ENCODE results near the gene ESR2.

Gene ESR2

DNA sequence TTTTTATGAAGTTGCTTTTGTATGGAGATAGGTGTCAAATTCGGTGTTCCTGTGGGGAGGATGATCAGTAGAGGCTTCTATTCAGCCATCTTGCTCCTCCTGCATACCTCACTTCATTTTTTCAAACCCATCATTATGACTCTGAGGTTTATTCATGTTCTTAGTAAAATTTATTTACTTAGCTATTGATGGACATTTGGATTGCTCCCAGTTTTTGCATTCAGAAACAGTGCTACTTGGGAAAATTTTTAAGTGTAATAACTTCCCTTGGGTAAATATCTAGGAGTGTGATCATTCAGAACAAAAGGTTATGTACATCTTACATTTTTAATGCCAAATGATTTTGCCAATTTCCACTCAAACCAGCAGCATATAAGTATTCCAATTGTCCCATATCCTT lies 233.1 kb downstream of the ESR2 start:
- TF ChIP-seq, protein P1, sequence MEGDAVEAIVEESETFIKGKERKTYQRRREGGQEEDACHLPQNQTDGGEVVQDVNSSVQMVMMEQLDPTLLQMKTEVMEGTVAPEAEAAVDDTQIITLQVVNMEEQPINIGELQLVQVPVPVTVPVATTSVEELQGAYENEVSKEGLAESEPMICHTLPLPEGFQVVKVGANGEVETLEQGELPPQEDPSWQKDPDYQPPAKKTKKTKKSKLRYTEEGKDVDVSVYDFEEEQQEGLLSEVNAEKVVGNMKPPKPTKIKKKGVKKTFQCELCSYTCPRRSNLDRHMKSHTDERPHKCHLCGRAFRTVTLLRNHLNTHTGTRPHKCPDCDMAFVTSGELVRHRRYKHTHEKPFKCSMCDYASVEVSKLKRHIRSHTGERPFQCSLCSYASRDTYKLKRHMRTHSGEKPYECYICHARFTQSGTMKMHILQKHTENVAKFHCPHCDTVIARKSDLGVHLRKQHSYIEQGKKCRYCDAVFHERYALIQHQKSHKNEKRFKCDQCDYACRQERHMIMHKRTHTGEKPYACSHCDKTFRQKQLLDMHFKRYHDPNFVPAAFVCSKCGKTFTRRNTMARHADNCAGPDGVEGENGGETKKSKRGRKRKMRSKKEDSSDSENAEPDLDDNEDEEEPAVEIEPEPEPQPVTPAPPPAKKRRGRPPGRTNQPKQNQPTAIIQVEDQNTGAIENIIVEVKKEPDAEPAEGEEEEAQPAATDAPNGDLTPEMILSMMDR (IDR thresholded peaks at IDR 0.05; ENCODE audit: low read depth, low read length, missing control alignments) = no peak
- H3K27ac ChIP-seq = no peak overlapping the region
- no peaks in the 10 kb centered on the region for H3K27me3 ChIP-seq (replicated peaks)
- no peak overlapping the region for H3K4me3 ChIP-seq (ENCODE audit: low read depth, low read length)
- no peaks in the 10 kb centered on the region for H3K36me3 ChIP-seq (replicated peaks)
- in situ Hi-C loops (cut with HindIII; ENCODE audit: low pct_ligation_motif_present, low sequenced_read_pairs) = no loop called here
- DNase-seq = no peak

DNA sequence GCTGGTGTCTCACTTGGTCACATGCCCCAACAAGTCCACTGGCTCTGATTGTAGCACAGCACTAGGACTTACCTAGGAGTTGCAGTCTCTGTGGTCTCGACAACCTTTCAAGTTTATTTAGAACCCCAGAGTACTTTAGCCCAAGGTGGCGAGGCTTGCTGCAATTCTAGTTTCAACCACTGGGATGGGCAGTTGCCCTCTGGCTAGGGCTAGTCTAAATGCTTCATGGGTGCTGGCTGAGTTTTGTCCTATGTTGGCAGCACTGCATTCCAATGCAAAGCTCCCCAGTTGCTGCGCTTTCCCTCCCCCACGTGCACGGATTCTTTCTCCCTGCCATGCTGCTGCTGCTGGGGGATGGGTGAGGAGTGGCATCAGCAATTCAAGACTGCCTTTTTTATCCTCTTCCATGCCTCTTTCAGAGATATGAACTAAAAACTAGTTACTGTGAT lies 233.5 kb downstream of the ESR2 start:
- Histone ChIP-seq H3K4me3 (ENCODE audit: low read depth, low read length) (no peak overlapping the region), H3K27me3 (replicated peaks) (no peaks in the 10 kb centered on the region), H3K36me3 (replicated peaks) (no peaks in the 10 kb centered on the region), H3K27ac (no peak overlapping the region)
- in situ Hi-C loops (cut with HindIII; ENCODE audit: low pct_ligation_motif_present, low sequenced_read_pairs) = no loop called here
- TF ChIP-seq, protein P1 (IDR thresholded peaks at IDR 0.05; ENCODE audit: low read depth, low read length, missing control alignments) = peak; percentile 78
- DNase-seq = peak; percentile 9

DNA sequence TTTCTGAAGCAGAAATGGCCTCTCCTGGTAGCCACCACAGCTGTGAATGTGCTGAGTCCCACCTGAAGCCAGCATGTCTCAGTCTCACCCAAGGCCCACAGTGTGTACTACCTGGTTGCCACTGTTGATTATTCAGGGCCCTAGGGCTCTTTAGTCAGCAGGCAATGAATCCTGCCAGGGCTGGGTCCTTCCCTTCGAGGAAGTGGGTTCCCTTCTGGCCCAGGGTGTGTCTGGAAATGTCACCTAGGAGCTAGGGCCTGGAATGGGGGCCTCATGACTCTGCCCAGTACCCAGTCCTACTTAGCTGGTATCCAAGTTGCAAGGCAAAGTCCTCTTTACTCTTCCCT lies 234.0 kb downstream of the ESR2 start:
- H3K27ac ChIP-seq = no peak overlapping the region
- H3K4me3 ChIP-seq (ENCODE audit: low read depth, low read length) = no peak overlapping the region
- no peaks in the 10 kb centered on the region for H3K36me3 ChIP-seq (replicated peaks)
- TF ChIP-seq, protein P1 (IDR thresholded peaks at IDR 0.05; ENCODE audit: low read depth, low read length, missing control alignments) = no peak
- in situ Hi-C loops (cut with HindIII; ENCODE audit: low pct_ligation_motif_present, low sequenced_read_pairs) = no loop called here
- H3K27me3 ChIP-seq (replicated peaks) = no peaks in the 10 kb centered on the region
- no peak for DNase-seq

DNA sequence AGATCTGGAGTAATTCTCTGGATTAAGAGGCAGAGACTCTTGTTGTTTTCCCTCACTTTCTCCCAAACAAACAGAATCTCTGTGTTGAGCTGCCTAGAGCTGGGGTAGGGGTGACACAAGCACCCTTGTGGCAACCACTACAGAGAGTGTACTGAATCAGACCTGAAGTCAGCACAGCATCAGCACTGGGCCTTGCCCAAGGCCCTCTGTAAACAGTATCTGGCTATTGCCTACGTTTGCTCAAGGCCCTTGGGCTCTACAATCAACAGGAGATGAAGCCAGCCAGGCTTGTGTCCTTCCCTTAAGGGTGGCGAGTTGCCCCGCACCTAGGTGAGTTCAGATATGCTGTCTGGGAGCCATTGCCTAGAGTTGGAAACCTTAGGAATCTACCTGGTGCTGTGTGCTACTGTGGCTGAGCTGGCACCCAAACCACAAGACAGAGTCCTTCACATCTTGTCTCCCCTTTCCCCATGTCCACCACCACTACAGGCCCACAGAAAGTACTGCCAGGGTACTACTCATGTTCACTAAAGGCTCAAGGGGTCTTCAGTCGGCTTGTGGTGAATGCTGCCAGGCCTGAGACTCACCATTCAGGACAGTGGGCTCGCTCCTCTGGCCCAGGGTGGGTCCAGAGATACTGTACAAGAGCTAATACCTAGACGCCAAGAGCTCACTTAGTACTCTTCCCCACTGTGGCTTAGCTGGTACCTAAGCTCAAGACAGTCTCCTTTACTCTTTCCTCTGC lies 234.5 kb downstream of the ESR2 start:
- no peak overlapping the region for H3K27ac ChIP-seq

DNA sequence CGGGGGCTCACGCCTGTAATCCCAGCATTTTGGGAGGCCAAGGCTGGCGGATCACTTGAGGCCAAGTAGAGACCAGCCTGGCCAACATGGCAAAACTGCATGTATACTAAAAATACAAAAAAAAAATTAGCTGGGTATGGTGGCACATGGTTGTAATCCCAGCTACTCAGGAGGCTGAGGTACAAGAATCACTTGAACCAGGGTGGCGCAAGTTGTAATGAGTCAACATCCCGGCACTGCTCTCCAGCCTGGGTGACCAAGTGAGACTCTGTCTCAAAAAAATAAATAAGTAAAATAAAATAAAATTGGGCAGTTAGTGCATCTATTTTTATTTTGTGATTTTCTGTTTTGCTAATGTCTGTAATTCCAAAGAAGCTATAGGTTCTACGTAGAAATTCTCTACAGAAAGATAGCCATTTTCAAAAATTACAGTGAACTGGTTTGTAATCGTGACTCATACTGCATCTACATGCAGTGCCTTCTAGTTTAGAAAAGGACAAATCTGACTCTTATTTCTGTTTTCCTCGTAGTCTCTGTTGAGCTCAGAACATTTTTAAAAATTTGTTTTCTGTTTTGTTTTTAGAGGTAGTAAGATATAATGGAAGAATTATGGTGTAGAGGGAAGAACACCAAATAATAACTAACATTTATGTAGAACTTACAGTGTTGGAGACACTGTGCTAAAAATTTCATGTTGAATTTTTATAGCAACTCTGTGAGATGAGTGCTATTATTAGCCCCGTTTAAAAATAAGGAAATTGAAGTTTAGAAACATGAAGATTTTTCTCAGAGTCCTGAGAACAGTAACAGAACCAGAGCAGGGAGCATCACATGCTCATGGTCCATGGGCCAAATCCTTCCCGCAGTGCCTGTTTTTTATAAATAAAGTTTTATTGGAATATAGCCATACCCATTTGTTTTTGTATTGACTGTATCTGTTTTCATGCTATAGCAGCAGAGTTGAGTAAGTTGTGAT lies 240.2 kb downstream of the ESR2 start:
- peak overlapping the region; percentile 61 for H3K27ac ChIP-seq
- in situ Hi-C loops (cut with HindIII; ENCODE audit: low pct_ligation_motif_present, low sequenced_read_pairs) = no loop called here
- TF ChIP-seq, protein P1 (IDR thresholded peaks at IDR 0.05; ENCODE audit: low read depth, low read length, missing control alignments) = no peak
- peak; percentile 53 for DNase-seq
- no peaks in the 10 kb centered on the region for H3K36me3 ChIP-seq (replicated peaks)
- H3K27me3 ChIP-seq (replicated peaks) = no peaks in the 10 kb centered on the region
- no peak overlapping the region for H3K4me3 ChIP-seq (ENCODE audit: low read depth, low read length)

More for the DNA sequence above, 234.5 kb downstream of the ESR2 start:
- Histone ChIP-seq H3K27me3 (replicated peaks) (no peaks in the 10 kb centered on the region), H3K36me3 (replicated peaks) (no peaks in the 10 kb centered on the region), H3K4me3 (ENCODE audit: low read depth, low read length) (no peak overlapping the region)
- in situ Hi-C loops (cut with HindIII; ENCODE audit: low pct_ligation_motif_present, low sequenced_read_pairs) = no loop called here
- TF ChIP-seq, protein P1 (IDR thresholded peaks at IDR 0.05; ENCODE audit: low read depth, low read length, missing control alignments) = no peak
- no peak for DNase-seq

Measured in brain microvascular endothelial cell (primary cell).